Measurements from ENCODE around the gene HECA. TPM values are rescaled to one million over a fixed set of nuclear protein-coding genes. Genes with fewer than 3 reads are reported as not detected.

The HECA gene
- total and polyA plus RNA-seq, 2 donors (not counting 1 experiment from before 2014, with no cell fraction given) = 13.0 to 26.6 TPM

DNA sequence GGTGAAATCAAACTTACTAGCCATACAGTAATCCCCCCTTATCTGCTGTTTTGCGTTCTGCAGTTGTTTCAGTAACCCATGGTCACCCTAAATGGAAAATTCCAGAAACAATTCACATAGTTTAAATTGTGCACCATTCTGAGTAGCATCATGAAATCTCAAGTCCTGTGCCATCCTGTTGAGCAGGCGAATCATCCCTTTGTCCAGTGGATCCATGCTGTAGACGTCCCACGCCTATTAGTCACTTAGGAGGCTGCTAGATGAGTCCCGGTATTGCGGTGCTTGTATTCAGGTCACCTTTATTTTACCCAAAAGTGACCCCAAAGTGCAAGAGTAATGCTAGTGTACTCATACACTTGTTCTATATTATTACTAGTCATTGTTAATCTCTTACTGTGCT is 46.4 kb downstream of the HECA start:
- Histone ChIP-seq H2AFZ (ENCODE audit: low read length) (no peak overlapping the region), H3K27ac (ENCODE audit: insufficient read depth, low read length) (no peak overlapping the region), H3K36me3 (ENCODE audit: control insufficient read depth, insufficient read depth, low read length) (peaks cover 3% of the 10 kb centered on the region), H3K27me3 (ENCODE audit: control insufficient read depth, insufficient read depth, low read length) (no peaks in the 10 kb centered on the region), H3K9me3 (ENCODE audit: control insufficient read depth, insufficient read depth, low read depth, low read length) (no peaks in the 10 kb centered on the region), H3K79me2 (ENCODE audit: control insufficient read depth, insufficient read depth, low read length) (no peaks in the 10 kb centered on the region), H3K9ac (ENCODE audit: insufficient read depth, low read length) (no peak overlapping the region), H3K4me2 (ENCODE audit: extremely low read depth, insufficient read depth, low read length) (no peak overlapping the region), H3K4me1 (ENCODE audit: control insufficient read depth, extremely low read depth, insufficient read depth, low read length) (no peaks in the 10 kb centered on the region), H3K4me3 (replicated peaks in 1 of 4; ENCODE audit: control extremely low read depth in 1 of 4, insufficient read depth in 1 of 4, low read depth in 3 of 4, low read length in 4 of 4) (no peak overlapping the region), H4K20me1 (ENCODE audit: control insufficient read depth, extremely low read depth, insufficient read depth, low read length) (no peaks in the 10 kb centered on the region)
- DNase-seq (ENCODE audit: low read depth in 2 of 2) = no peak
- TF ChIP-seq, protein P1, sequence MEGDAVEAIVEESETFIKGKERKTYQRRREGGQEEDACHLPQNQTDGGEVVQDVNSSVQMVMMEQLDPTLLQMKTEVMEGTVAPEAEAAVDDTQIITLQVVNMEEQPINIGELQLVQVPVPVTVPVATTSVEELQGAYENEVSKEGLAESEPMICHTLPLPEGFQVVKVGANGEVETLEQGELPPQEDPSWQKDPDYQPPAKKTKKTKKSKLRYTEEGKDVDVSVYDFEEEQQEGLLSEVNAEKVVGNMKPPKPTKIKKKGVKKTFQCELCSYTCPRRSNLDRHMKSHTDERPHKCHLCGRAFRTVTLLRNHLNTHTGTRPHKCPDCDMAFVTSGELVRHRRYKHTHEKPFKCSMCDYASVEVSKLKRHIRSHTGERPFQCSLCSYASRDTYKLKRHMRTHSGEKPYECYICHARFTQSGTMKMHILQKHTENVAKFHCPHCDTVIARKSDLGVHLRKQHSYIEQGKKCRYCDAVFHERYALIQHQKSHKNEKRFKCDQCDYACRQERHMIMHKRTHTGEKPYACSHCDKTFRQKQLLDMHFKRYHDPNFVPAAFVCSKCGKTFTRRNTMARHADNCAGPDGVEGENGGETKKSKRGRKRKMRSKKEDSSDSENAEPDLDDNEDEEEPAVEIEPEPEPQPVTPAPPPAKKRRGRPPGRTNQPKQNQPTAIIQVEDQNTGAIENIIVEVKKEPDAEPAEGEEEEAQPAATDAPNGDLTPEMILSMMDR (conservative IDR thresholded peaks at IDR 0.05 in 1 of 2, IDR thresholded peaks at IDR 0.05 in 1 of 2; ENCODE audit: low read depth in 1 of 2, low read length in 2 of 2) = no peak
- TF ChIP-seq EZH2 (IDR thresholded peaks at IDR 0.05; ENCODE audit: low read length, missing control alignments) = no peak

DNA sequence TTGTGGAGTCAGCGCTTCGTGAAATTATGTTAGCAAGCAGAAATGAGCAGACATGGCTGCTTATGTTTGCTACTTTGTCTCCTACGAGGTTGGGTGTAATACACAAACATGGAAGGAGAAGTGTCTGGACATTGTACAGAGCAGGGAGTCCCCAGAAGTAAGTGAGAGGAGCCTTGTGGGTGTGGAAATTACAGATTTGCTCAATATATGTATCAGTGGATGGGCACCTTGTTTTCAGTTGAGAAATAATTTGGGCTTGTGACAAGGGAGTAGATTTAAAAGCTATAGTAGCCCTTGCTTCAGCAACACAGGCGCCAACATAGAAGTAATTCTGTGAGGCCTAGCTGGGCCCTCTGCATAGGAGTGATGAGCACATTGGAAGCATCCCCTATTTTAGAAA is 49.2 kb downstream of the HECA start:
- H3K27me3 ChIP-seq (ENCODE audit: control insufficient read depth, insufficient read depth, low read length) = no peaks in the 10 kb centered on the region
- no peak overlapping the region for H3K27ac ChIP-seq (ENCODE audit: insufficient read depth, low read length)
- H3K9ac ChIP-seq (ENCODE audit: insufficient read depth, low read length) = no peak overlapping the region
- no peaks in the 10 kb centered on the region for H3K36me3 ChIP-seq (ENCODE audit: control insufficient read depth, insufficient read depth, low read length)
- no peaks in the 10 kb centered on the region for H3K9me3 ChIP-seq (ENCODE audit: control insufficient read depth, insufficient read depth, low read depth, low read length)
- H4K20me1 ChIP-seq (ENCODE audit: control insufficient read depth, extremely low read depth, insufficient read depth, low read length) = no peaks in the 10 kb centered on the region
- no peak overlapping the region for H3K4me3 ChIP-seq (replicated peaks in 1 of 4; ENCODE audit: control extremely low read depth in 1 of 4, insufficient read depth in 1 of 4, low read depth in 3 of 4, low read length in 4 of 4)
- H2AFZ ChIP-seq (ENCODE audit: low read length) = no peak overlapping the region
- no peak for TF ChIP-seq EZH2 (IDR thresholded peaks at IDR 0.05; ENCODE audit: low read length, missing control alignments)
- TF ChIP-seq, protein P1 (conservative IDR thresholded peaks at IDR 0.05 in 1 of 2, IDR thresholded peaks at IDR 0.05 in 1 of 2; ENCODE audit: low read depth in 1 of 2, low read length in 2 of 2) = no peak
- no peak for DNase-seq (ENCODE audit: low read depth in 2 of 2)
- no peaks in the 10 kb centered on the region for H3K4me1 ChIP-seq (ENCODE audit: control insufficient read depth, extremely low read depth, insufficient read depth, low read length)
- no peak overlapping the region for H3K4me2 ChIP-seq (ENCODE audit: extremely low read depth, insufficient read depth, low read length)
- H3K79me2 ChIP-seq (ENCODE audit: control insufficient read depth, insufficient read depth, low read length) = no peaks in the 10 kb centered on the region

DNA sequence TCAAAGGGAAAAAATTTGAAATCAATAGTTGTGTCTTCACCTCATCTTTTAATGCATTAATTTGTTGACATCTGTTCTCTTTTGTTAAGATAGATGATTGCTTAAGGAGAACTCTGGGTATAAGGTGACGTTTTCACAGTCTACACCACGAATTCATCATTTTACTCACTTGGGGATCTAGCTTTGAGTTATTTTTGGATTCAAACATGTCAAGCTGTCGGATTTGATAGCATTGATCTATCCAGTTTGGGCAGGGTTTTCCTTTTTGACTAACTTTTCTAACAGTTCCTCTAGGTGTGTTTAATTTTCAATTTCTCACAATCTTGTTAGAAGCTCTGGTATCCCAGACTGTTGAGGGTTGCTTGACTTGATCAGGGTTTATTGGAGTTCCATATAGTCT is 49.6 kb downstream of the HECA start:
- DNase-seq (ENCODE audit: low read depth in 2 of 2) = no peak
- H3K4me2 ChIP-seq (ENCODE audit: extremely low read depth, insufficient read depth, low read length) = no peak overlapping the region

More for the DNA sequence above, 49.6 kb downstream of the HECA start:
- no peak overlapping the region for H2AFZ ChIP-seq (ENCODE audit: low read length)
- H3K9me3 ChIP-seq (ENCODE audit: control insufficient read depth, insufficient read depth, low read depth, low read length) = no peaks in the 10 kb centered on the region
- H4K20me1 ChIP-seq (ENCODE audit: control insufficient read depth, extremely low read depth, insufficient read depth, low read length) = no peaks in the 10 kb centered on the region
- H3K4me3 ChIP-seq (replicated peaks in 1 of 4; ENCODE audit: control extremely low read depth in 1 of 4, insufficient read depth in 1 of 4, low read depth in 3 of 4, low read length in 4 of 4) = no peak overlapping the region
- no peaks in the 10 kb centered on the region for H3K36me3 ChIP-seq (ENCODE audit: control insufficient read depth, insufficient read depth, low read length)
- no peaks in the 10 kb centered on the region for H3K27me3 ChIP-seq (ENCODE audit: control insufficient read depth, insufficient read depth, low read length)
- no peaks in the 10 kb centered on the region for H3K79me2 ChIP-seq (ENCODE audit: control insufficient read depth, insufficient read depth, low read length)
- no peaks in the 10 kb centered on the region for H3K4me1 ChIP-seq (ENCODE audit: control insufficient read depth, extremely low read depth, insufficient read depth, low read length)
- H3K27ac ChIP-seq (ENCODE audit: insufficient read depth, low read length) = no peak overlapping the region
- H3K9ac ChIP-seq (ENCODE audit: insufficient read depth, low read length) = no peak overlapping the region
- TF ChIP-seq, protein P1 (conservative IDR thresholded peaks at IDR 0.05 in 1 of 2, IDR thresholded peaks at IDR 0.05 in 1 of 2; ENCODE audit: low read depth in 1 of 2, low read length in 2 of 2) = no peak
- no peak for TF ChIP-seq EZH2 (IDR thresholded peaks at IDR 0.05; ENCODE audit: low read length, missing control alignments)
